ENCODE results near the gene ORC3. TPM values are rescaled to one million over a fixed set of nuclear protein-coding genes. Genes with fewer than 3 reads are reported as not detected.
A peak's percentile ranks its signal among the peaks of the same experiment; 100 is the strongest.
"Not testable (repeated sequence)": the region's sequence is repeated elsewhere in the genome, so short reads cannot be mapped to it uniquely, and the experiment has no call there.

ORC3 gene
- total RNA-seq, 2 donors from 2014 or later = 8.2 to 14.8 TPM

DNA sequence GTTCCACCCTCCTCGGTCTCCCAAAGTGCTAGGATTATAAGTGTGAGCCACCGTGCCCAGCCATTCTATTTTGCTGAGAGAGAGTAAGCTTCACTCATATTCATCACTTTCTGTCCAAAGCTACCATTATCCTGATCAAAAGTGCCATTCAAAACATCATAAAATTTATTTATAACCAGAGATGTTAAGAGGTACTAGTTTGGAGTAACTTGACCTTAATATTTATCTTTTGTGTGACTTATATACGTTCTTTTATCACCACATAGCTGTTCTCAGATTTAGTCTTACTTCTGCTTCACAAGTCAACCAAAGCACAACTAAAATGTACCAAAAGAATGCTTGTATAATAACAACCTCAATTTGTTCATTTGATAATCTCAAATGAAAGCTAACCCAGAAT lies 94.0 kb downstream of the ORC3 start:
- H3K9me3 ChIP-seq = no peaks in the 10 kb centered on the region
- H3K36me3 ChIP-seq (replicated peaks in 1 of 2; ENCODE audit: insufficient read depth in 1 of 2, low read depth in 2 of 2) = no peaks in the 10 kb centered on the region
- ATAC-seq = no peak
- TF ChIP-seq POLR2A (IDR thresholded peaks at IDR 0.05) (no peak), CTCF (IDR thresholded peaks at IDR 0.05) (no peak)
- no peaks in the 10 kb centered on the region for H3K27me3 ChIP-seq
- DNase-seq = no peak
- peaks cover 16% of the 10 kb centered on the region for H3K4me1 ChIP-seq
- WGBS, 2 donors = 67 to 82% methylated on average over 3 of the region's 3 CpGs
- intact Hi-C loops (cut with DNase I) = no loop called here
- H3K27ac ChIP-seq = no peak overlapping the region
- no peak overlapping the region for H3K4me3 ChIP-seq

GRCh38 chr6:87684895-87685654 lies 95.1 kb downstream of the ORC3 start:
- Histone ChIP-seq H3K9me3 (no peaks in the 10 kb centered on the region), H3K4me1 (peaks cover 16% of the 10 kb centered on the region), H3K4me3 (no peak overlapping the region), H3K36me3 (replicated peaks in 1 of 2; ENCODE audit: insufficient read depth in 1 of 2, low read depth in 2 of 2) (no peaks in the 10 kb centered on the region), H3K27ac (peak overlapping the region in 1 of 4 donors; percentile 15), H3K27me3 (no peaks in the 10 kb centered on the region)
- no peak for TF ChIP-seq CTCF (IDR thresholded peaks at IDR 0.05)
- no peak for TF ChIP-seq POLR2A (IDR thresholded peaks at IDR 0.05)
- WGBS, 2 donors = 25% methylated on average over 1 of the region's 1 CpG
- peak; percentile 15 for ATAC-seq
- intact Hi-C loops (cut with DNase I) = no loop called here
- DNase-seq = no peak

- H3K9me3 ChIP-seq; H3K27me3 ChIP-seq; DNase-seq; H3K4me3 ChIP-seq; ATAC-seq; H3K36me3 ChIP-seq (replicated peaks in 1 of 2; ENCODE audit: insufficient read depth in 1 of 2, low read depth in 2 of 2); H3K27ac ChIP-seq; intact Hi-C loops (cut with DNase I): not testable (repeated sequence)
- 79 to 92% methylated on average over 11 of the region's 11 CpGs for WGBS, 2 donors
- peaks cover 16% of the 10 kb centered on the region for H3K4me1 ChIP-seq
These were observed 96.8 kb downstream of the ORC3 start for GRCh38 chr6:87686636-87687205.

DNA sequence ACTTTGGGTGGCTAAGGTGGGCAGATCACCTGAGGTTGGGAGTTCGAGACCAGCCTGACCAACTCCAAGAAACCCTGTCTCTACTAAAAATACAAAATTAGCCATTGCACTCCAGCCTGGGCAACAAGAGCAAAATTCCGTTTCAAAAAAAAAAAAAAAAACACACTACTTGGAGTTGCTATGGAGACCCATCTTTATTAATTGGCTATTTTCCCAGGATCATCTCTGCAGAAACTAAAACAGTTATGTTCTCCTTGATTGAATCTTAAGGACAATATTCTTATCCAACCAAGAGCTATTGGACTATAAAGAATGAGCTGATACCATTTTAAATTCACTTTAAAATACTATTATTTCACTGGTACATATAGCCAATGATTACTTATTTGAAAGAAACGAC lies 97.4 kb downstream of the ORC3 start:
- Histone ChIP-seq H3K4me1 (peaks cover 16% of the 10 kb centered on the region), H3K4me3 (no peak overlapping the region), H3K27ac (no peak overlapping the region), H3K9me3 (no peaks in the 10 kb centered on the region), H3K36me3 (replicated peaks in 1 of 2; ENCODE audit: insufficient read depth in 1 of 2, low read depth in 2 of 2) (no peaks in the 10 kb centered on the region), H3K27me3 (no peaks in the 10 kb centered on the region)
- TF ChIP-seq CTCF (IDR thresholded peaks at IDR 0.05) (no peak), POLR2A (IDR thresholded peaks at IDR 0.05) (no peak)
- WGBS, 2 donors = 72 to 78% methylated on average over 3 of the region's 3 CpGs
- DNase-seq (no peak), ATAC-seq (no peak)
- intact Hi-C loops (cut with DNase I) = no loop called here

DNA sequence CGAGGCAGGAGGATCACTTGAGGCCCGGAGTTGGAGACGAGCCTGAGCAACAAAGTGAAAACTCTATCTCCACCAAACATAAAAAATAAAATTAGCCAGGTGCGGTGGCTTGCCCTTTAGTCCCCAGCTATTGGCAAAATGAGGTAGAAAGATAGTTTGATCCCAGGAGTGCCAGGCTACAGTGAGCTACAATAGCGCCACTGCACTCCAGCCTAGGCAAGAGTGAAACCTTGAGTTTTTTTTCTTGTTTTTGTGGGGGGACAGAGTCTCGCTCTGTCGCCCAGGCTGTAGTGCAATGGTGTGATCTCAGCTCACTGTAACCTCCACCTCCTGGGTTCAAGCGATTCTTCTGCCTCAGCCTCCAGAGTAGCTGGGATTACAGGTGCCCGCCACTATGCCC lies 98.0 kb downstream of the ORC3 start:
- H3K36me3 ChIP-seq (replicated peaks in 1 of 2; ENCODE audit: insufficient read depth in 1 of 2, low read depth in 2 of 2); H3K4me3 ChIP-seq; H3K27me3 ChIP-seq; H3K9me3 ChIP-seq; DNase-seq; intact Hi-C loops (cut with DNase I); ATAC-seq; H3K27ac ChIP-seq: not testable (repeated sequence)
- H3K4me1 ChIP-seq = peaks cover 16% of the 10 kb centered on the region
- 85 to 97% methylated on average over 9 of the region's 9 CpGs for WGBS, 2 donors

DNA sequence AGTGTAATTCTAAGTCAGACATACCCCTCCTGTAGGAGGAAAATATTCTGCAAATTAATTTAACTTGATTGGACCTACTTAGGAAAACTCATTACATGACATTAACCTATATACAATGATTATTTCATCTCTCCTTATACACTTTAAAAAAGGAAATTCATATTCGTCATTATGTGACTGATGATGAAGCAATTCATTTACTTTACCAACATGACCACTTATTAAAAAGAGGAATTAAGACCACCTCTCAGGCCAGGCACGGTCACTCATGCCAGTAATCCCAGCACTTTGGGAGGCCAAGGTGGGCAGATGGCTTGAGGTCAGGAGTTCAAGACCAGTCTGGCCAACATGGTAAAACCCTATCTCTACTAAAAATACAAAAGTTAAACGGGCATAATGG lies 100.5 kb downstream of the ORC3 start:
- TF ChIP-seq CTCF (IDR thresholded peaks at IDR 0.05) = no peak
- DNase-seq = no peak
- no peaks in the 10 kb centered on the region for H3K9me3 ChIP-seq
- no peaks in the 10 kb centered on the region for H3K27me3 ChIP-seq
- intact Hi-C loops (cut with DNase I) = no loop called here
- no peaks in the 10 kb centered on the region for H3K36me3 ChIP-seq (replicated peaks in 1 of 2; ENCODE audit: insufficient read depth in 1 of 2, low read depth in 2 of 2)
- WGBS, 2 donors = 83 to 90% methylated on average over 3 of the region's 3 CpGs
- H3K4me3 ChIP-seq = no peak overlapping the region
- H3K4me1 ChIP-seq = peaks cover 13% of the 10 kb centered on the region
- no peak overlapping the region for H3K27ac ChIP-seq
- ATAC-seq = no peak

Data from body of pancreas (tissue), 4 donors.